ENCODE measurements around the gene SLC6A13. TPM values are rescaled to one million over a fixed set of nuclear protein-coding genes. Genes with fewer than 3 reads are reported as not detected.
"Not testable (repeated sequence)": the region's sequence is repeated elsewhere in the genome, so short reads cannot be mapped to it uniquely, and the experiment has no call there.

SLC6A13 gene
- total RNA-seq, 2 experiments from 2014 or later = 0.16 to 0.30 TPM

DNA sequence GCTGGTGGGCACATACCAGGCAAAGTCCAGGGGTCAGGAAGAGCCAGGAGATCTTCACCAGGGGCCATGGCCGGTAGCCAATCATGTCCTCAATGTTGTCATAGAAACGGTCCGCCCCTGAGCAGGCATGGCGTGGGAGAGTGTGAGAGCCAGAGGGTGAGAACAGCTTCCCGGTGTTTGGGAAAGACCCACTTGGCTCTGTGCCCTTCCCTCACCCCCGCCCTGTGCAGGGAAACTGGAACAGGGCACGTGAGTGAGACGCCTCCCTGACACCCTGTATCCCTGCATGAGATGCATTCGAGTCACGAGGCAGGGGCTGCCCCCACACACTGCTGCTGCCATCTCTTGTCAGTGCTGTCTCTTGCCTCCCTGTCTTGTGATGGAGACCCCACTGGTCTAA, 69.4 kb downstream of the SLC6A13 start:
- ChIA-PET CTCF (no interaction called here), POLR2A (no interaction called here)
- no peak for DNase-seq
- H3K4me1 Mint-ChIP-seq = peaks cover 8% of the 10 kb centered on the region
- peaks cover 25% of the 10 kb centered on the region for H3K27me3 Mint-ChIP-seq
- intact Hi-C loops (cut with DNase I, micrococcal nuclease) = no loop called here
- no peaks in the 10 kb centered on the region for H3K9me3 Mint-ChIP-seq (ENCODE audit: low read depth)
- no peak overlapping the region for H3K4me3 Mint-ChIP-seq
- no peak for ATAC-seq
- H3K36me3 Mint-ChIP-seq (ENCODE audit: low read depth) = no peaks in the 10 kb centered on the region
- no peak overlapping the region for H3K27ac Mint-ChIP-seq

DNA sequence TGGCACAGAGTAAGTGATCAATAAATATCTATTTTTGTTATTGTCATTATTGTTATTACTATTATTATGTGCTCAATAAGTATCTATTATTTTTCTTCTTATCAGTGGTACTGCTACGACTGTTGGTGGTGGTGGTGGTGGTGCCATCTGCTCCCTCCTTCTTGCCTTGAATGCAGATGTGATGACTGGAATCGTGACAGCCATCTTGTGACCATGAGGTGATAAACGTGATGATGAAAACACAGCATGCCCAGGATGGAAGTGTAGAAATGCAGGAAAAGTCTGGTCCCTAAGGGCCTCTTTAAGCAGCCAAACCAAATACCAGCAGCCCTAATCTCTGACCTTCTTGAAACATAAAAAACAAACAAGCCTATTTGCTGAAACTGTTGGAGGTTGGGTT, 71.1 kb downstream of the SLC6A13 start:
- Mint-ChIP-seq H3K4me1 (peaks cover 8% of the 10 kb centered on the region), H3K9me3 (ENCODE audit: low read depth) (no peaks in the 10 kb centered on the region), H3K36me3 (ENCODE audit: low read depth) (no peaks in the 10 kb centered on the region), H3K4me3 (no peak overlapping the region), H3K27me3 (peaks cover 23% of the 10 kb centered on the region), H3K27ac (no peak overlapping the region)
- ATAC-seq (no peak), DNase-seq (no peak)
- ChIA-PET POLR2A (no interaction called here), CTCF (no interaction called here)
- intact Hi-C loops (cut with DNase I, micrococcal nuclease) = no loop called here

DNA sequence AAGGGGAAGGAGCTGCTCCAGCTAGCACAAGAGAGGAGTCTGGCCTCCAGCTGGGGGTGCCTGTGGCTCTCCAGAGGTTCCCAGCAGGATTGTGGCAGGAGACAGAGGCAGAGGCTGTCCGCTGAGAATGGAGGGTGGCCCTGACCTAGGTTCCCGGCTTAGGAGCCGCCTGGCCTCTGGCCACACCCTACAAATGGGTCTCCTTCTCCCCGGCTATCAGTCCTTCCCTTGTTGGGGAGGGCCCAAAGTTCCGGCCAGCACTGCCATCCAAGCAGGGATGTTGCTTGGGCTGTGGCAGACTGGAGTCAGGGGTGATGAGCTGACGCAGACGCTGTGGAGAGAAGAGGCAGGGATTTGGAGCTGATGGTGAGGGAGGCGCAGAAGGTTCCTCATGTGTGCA, 71.8 kb downstream of the SLC6A13 start:
- no peaks in the 10 kb centered on the region for H3K9me3 Mint-ChIP-seq (ENCODE audit: low read depth)
- DNase-seq (no peak), ATAC-seq (no peak)
- ChIA-PET POLR2A (no interaction called here), CTCF (no interaction called here)
- H3K36me3 Mint-ChIP-seq (ENCODE audit: low read depth) = no peaks in the 10 kb centered on the region
- H3K27me3 Mint-ChIP-seq = peaks cover 23% of the 10 kb centered on the region
- H3K4me3 Mint-ChIP-seq = no peak overlapping the region
- no peak overlapping the region for H3K27ac Mint-ChIP-seq
- H3K4me1 Mint-ChIP-seq = peaks cover 8% of the 10 kb centered on the region
- intact Hi-C loops (cut with DNase I, micrococcal nuclease) = no loop called here

DNA sequence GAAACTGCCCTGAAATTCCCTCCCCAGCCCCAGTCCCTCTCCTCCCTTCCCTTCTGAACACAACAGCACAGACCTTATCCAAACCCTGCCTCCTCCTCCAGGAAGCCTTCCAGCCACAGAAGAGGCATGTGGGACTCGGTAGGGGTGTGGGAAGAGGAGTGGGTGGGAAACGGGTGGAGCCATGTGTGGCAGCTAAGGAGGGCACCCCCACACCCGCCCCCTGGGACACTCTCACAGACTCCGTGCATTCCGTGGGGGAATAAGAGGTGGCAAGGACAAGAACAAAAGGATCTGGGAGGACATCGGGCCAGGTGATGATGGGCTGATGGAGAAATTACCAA, 73.0 kb downstream of the SLC6A13 start:
- no peak for DNase-seq
- H3K9me3 Mint-ChIP-seq (ENCODE audit: low read depth) = no peaks in the 10 kb centered on the region
- H3K36me3 Mint-ChIP-seq (ENCODE audit: low read depth) = no peaks in the 10 kb centered on the region
- ChIA-PET CTCF (interaction anchor here (0.6 to 1.5 kb wide), 7 partner anchors 19 to 905 kb away, joined by 3 to 7 read pairs (median 3); no protein-coding TSS in a partner anchor), POLR2A (no interaction called here)
- H3K4me3 Mint-ChIP-seq = peak overlapping the region; percentile 75
- peaks cover 23% of the 10 kb centered on the region for H3K27me3 Mint-ChIP-seq
- no peak overlapping the region for H3K27ac Mint-ChIP-seq
- intact Hi-C loops (cut with DNase I, micrococcal nuclease) = no loop called here
- ATAC-seq = no peak
- H3K4me1 Mint-ChIP-seq = peaks cover 8% of the 10 kb centered on the region

DNA sequence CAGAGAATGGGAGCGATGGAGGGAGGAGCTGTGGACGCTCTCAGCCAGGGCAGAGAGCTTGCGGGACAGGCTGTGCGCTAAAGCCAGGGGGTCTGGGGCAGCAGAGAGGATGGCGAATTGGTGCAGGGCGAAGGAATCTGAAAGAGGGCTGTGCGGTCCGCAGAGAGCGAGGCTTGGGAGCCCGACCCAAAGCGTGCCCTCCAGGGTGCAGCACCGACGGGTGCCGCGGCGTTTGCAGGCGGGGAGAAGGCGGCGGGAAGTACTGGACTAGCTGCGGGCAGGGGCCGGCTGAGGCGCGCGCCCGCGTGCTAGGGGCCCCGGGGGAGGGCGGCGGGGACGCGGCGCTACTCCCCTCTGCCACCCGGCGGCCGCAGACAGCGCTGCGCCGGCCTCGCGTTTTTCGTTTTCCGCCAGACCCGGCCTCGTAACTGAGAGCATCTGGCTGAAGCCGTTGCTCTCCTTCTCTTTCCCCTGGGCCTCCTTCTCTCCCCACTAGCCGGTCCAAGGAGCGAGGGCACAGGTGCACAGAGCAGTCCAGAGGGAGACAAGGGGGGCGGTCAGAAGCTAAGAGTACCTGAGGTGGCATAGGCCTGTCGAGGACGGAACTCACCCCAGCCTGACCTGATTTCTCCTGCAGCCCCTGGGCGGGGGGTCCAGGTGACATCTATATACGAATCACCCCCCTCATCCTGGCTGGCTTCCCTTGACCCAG, 73.6 kb downstream of the SLC6A13 start:
- peak; percentile 76 for DNase-seq
- H3K27ac Mint-ChIP-seq = peak overlapping the region; percentile 12
- POLR2A ChIA-PET = no interaction called here
- peak; percentile 90 for ATAC-seq
- peak overlapping the region; percentile 75 for H3K4me3 Mint-ChIP-seq
- H3K36me3 Mint-ChIP-seq (ENCODE audit: low read depth) = no peaks in the 10 kb centered on the region
- peaks cover 23% of the 10 kb centered on the region for H3K27me3 Mint-ChIP-seq
- CTCF ChIA-PET = interaction anchor here (0.6 to 1.5 kb wide), 7 partner anchors 18 to 906 kb away, joined by 3 to 7 read pairs (median 3); no protein-coding TSS in a partner anchor
- intact Hi-C loops (cut with DNase I, micrococcal nuclease) = no loop called here
- no peaks in the 10 kb centered on the region for H3K9me3 Mint-ChIP-seq (ENCODE audit: low read depth)
- peaks cover 8% of the 10 kb centered on the region for H3K4me1 Mint-ChIP-seq

DNA sequence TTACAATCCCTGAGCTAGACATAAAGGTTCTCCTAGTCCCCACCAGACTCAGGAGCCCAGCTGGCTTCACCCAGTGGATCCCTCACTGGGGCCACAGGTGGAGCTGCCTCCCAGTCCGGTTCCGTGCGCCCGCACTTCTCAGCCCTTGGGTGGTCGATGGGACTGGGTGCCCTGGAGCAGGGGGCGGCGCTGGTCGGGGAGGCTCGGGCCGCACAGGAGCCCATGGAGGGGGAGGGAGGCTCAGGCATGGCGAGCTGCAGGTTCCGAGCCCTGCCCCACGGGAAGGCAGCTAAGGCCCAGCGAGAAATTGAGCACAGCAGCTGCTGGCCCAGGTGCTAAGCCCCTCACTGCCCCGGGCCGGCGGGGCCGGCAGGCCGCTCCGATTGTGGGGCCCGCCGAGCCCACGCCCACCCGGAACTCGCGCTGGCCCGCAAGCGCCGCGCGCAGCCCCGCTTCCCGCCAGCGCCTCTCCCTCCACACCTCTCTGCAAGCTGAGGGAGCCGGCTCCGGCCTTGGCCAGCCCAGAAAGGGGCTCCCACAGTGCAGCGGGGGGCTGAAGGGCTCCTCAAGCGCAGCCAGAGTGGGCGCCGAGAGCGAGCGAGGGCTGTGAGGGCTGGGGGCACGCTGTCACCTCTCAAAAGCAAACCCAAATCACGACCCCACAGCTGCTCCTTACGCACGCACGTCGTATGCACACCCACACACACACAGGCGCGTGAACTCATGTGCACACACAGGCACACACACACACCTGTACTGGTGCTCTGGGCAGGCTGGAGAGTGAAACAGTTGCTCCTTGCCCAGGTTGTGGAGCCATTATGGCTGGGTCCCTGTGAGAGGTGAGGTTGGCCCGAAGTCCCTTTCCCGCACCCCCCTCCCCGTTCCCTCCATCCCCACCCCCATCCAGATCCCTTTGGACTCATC, 74.4 kb downstream of the SLC6A13 start:
- Mint-ChIP-seq H3K4me3 (peak overlapping the region; percentile 75), H3K27me3 (peaks cover 22% of the 10 kb centered on the region)
- H3K27ac Mint-ChIP-seq; intact Hi-C loops (cut with DNase I, micrococcal nuclease); DNase-seq; H3K9me3 Mint-ChIP-seq (ENCODE audit: low read depth); H3K4me1 Mint-ChIP-seq; H3K36me3 Mint-ChIP-seq (ENCODE audit: low read depth): not testable (repeated sequence)
- ChIA-PET CTCF (interaction anchor here (1.0 to 1.5 kb wide), 5 partner anchors 14 to 87 kb away, joined by 3 to 7 read pairs (median 5); no protein-coding TSS in a partner anchor), POLR2A (interaction anchor here (0.6 kb wide), 1 partner anchor 190 kb away, joined by 4 read pairs; no protein-coding TSS in a partner anchor)
- ATAC-seq = peak; percentile 27

DNA sequence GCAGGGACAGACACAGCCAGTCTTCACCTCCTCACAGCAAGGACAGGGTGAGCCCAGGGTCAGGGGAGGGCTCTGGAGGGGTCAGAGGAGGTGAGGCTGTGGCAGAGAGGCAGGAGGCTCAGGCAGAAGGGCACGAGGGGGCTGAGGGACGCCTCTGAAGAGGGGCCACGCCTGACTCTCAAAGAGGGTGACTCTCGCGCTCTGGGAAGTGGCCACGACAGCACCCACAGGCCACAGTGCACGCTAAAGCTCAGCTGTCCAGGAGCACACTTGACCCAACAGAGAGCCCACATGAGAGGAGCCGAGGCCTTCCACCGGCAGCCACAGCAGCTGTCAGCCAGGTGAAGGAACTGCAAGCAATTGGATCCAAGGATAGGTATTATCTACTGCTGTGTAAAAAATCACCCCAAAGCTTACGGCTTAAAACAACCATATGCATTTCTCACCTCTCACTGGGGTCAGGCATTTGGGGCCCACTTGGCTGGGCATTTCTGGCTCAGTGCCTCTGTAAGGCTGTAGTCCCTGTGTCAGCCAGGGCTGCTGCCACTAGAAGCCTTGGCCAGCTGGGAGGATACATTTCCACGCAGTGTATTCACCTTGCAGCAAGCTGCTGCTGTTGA, 76.5 kb downstream of the SLC6A13 start:
- ChIA-PET POLR2A (no interaction called here), CTCF (interaction anchor here (0.9 kb wide), 2 partner anchors 14 to 33 kb away, joined by 3 to 4 read pairs; no protein-coding TSS in a partner anchor)
- no peak for ATAC-seq
- Mint-ChIP-seq H3K4me1 (peaks cover 8% of the 10 kb centered on the region), H3K36me3 (ENCODE audit: low read depth) (no peaks in the 10 kb centered on the region), H3K4me3 (no peak overlapping the region), H3K9me3 (ENCODE audit: low read depth) (no peaks in the 10 kb centered on the region), H3K27ac (no peak overlapping the region), H3K27me3 (peaks cover 10% of the 10 kb centered on the region)
- intact Hi-C loops (cut with DNase I, micrococcal nuclease) = no loop called here
- no peak for DNase-seq

DNA sequence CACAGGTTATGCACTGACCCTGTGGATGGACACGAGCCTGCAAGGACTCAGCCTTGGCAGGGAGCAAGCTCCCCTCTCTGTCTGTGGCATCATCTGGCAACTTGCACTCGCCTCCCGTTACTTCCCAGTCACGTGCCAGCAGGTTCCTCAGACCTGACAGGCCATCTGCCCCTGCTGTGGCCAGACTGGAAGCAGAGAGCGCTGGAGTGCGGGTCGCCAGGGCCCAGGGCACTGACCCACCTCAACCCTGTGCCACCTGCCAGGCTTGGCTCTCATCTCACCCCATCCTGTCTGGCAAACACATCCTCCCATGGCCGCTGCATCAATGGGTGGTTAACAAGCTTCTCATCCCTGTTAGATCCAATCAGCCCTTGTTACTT, 77.1 kb downstream of the SLC6A13 start:
- Mint-ChIP-seq H3K4me1 (peaks cover 8% of the 10 kb centered on the region), H3K9me3 (ENCODE audit: low read depth) (no peaks in the 10 kb centered on the region), H3K36me3 (ENCODE audit: low read depth) (no peaks in the 10 kb centered on the region), H3K27me3 (peaks cover 9% of the 10 kb centered on the region), H3K4me3 (no peak overlapping the region), H3K27ac (no peak overlapping the region)
- CTCF ChIA-PET = interaction anchor here (0.9 kb wide), 2 partner anchors 13 to 32 kb away, joined by 3 to 4 read pairs; no protein-coding TSS in a partner anchor
- POLR2A ChIA-PET = no interaction called here
- intact Hi-C loops (cut with DNase I, micrococcal nuclease) = no loop called here
- ATAC-seq = no peak
- no peak for DNase-seq

DNA sequence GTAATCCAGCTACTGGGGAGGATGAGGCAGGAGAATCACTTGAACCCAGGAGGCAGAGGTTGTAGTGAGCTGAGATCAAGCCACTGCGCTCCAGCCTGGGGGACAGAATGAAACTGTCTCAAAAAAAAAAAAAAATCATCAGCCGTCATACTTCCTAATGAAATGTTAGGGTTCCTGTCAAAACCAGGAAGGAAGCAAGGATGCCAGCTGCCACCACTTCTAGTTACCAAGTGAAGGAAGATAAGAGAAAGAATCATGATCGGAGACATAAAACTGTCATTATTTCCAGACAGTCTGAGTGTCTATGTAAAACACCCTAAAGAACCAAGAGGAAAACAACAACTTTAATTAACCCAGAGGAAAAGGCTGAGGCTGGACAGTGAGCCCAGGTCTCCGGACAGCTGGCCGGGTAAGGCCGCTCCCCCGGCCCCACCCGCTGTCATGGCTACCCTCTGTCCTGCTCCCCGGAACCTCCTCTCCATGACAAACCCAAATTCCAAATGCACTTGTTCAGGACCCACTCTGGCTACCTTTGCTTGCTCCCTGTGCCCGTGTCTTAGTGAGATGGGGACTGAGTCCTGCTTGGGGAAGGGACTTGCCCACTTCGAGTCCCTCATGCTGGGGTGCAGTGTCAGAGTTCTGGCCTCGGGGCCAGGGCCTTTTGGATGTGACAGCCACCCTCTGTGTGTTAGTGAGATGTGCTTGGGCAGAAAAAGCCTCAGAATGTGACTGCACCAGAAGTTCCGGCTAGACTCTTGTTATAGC, 77.6 kb downstream of the SLC6A13 start:
- H3K27ac Mint-ChIP-seq = no peak overlapping the region

DNA sequence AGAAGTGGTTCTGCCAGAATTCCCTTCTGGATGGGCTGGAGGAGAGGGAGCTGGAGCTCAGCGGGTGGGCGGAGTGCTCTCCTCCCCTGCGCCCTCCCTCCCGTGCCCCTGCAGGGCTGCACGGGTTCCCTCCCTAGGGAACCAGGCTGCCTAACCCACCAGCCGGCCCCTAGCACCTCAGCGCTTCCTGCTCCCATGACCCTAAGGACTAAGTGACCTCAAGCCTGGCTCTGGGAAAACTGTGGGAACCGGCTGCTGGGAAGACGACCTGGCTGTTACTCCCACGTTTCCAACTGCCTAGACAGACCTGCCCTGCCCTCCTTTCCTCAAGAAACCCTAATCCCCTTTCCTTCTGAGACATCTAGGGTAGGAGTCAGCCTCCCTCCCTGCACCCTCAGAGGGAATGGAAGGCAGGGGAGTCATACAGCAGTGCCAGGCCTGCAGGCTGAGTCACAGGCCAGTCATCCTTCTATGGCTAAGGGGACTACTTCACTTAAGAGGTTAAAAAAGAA, 80.2 kb downstream of the SLC6A13 start:
- peaks cover 3% of the 10 kb centered on the region for H3K27me3 Mint-ChIP-seq
- H3K36me3 Mint-ChIP-seq (ENCODE audit: low read depth) = no peaks in the 10 kb centered on the region
- ChIA-PET CTCF (no interaction called here), POLR2A (no interaction called here)
- no peaks in the 10 kb centered on the region for H3K9me3 Mint-ChIP-seq (ENCODE audit: low read depth)
- no peak overlapping the region for H3K4me3 Mint-ChIP-seq
- H3K27ac Mint-ChIP-seq = no peak overlapping the region
- no peak for ATAC-seq
- intact Hi-C loops (cut with DNase I, micrococcal nuclease) = no loop called here
- no peaks in the 10 kb centered on the region for H3K4me1 Mint-ChIP-seq
- no peak for DNase-seq

More for the DNA sequence above, 77.6 kb downstream of the SLC6A13 start:
- intact Hi-C loops (cut with DNase I, micrococcal nuclease) = no loop called here
- ATAC-seq = no peak
- ChIA-PET POLR2A (no interaction called here), CTCF (interaction anchor here (0.6 kb wide), 1 partner anchor 269 kb away, joined by 3 read pairs; no protein-coding TSS in a partner anchor)
- Mint-ChIP-seq H3K36me3 (ENCODE audit: low read depth) (no peaks in the 10 kb centered on the region), H3K27me3 (peaks cover 6% of the 10 kb centered on the region), H3K9me3 (ENCODE audit: low read depth) (no peaks in the 10 kb centered on the region), H3K4me1 (peaks cover 8% of the 10 kb centered on the region), H3K4me3 (no peak overlapping the region)
- DNase-seq = no peak

DNA sequence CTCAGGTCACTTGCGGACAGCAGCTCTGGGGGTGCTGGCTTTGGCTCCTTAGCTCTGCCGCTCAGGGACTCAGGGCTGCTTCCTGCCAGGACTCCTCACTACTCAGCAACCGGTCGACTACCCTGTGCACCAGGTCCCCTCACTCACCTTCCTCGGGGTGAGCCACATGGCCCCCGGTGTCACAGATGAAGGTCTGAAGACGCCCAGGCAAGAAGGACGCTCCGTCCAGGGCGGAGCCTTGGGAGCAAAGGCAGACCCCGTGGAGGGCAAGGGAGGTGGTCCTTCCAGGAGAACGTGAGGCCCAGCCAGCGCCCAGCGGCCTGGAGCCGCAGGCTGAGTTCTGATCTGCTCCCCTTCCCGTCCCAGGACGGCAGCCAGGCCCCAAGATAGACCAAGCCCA, 80.7 kb downstream of the SLC6A13 start:
- H3K9me3 Mint-ChIP-seq (ENCODE audit: low read depth) = no peaks in the 10 kb centered on the region
- no peak overlapping the region for H3K27ac Mint-ChIP-seq

More for the DNA sequence above, 80.7 kb downstream of the SLC6A13 start:
- H3K27me3 Mint-ChIP-seq = peaks cover 3% of the 10 kb centered on the region
- POLR2A ChIA-PET = no interaction called here
- no peaks in the 10 kb centered on the region for H3K4me1 Mint-ChIP-seq
- H3K36me3 Mint-ChIP-seq (ENCODE audit: low read depth) = no peaks in the 10 kb centered on the region
- no peak overlapping the region for H3K4me3 Mint-ChIP-seq
- DNase-seq (no peak), ATAC-seq (no peak)
- CTCF ChIA-PET = no interaction called here
- intact Hi-C loops (cut with DNase I, micrococcal nuclease) = no loop called here

All from activated CD4-positive, alpha-beta T cell treated with anti-CD3 and anti-CD28 coated beads for 36 hours (primary cell).